ENCODE results near the gene TC2N. TPM values are rescaled to one million over a fixed set of nuclear protein-coding genes. Genes with fewer than 3 reads are reported as not detected.
"Not testable (repeated sequence)": the region's sequence is repeated elsewhere in the genome, so short reads cannot be mapped to it uniquely, and the experiment has no call there.

The TC2N gene
- total RNA-seq, 1 donor from 2014 or later, result 50.3 TPM

DNA sequence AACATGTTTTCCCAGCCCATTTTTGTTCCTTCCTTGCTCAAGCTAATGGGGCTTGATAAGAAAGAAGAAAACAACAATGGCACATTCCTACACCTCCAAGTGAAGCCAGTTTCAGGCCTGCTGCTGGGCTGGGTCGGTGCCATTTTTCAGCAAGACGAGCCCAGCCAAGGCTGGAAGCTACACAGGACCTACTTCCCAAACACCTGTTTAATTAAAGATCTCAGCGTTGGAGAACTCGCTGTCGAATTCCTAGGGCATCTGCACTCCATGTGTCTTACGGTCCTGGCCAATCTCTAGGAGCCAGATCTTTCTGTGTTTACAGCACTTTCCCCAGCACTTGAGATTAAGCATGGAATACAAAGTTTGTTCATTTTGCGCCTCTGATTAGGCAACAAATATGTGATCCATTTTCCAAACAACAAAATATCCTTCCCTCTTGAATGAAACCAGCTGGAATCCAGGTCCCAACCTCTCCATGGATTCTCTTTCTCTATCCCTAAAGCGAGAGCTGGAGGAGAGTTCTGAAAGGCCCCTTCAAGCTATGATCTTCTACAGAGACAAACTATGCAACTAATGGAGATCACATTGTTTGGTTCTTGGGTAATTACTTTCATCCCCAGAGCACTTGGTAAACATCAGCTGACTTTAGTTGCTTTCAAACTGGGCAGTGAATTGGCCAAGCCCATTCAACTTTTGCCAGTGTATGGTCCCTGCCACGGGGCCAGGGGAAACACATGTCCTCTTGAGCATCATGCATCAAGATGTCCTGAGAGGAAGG is 34.3 kb upstream of the TC2N start:
- TF ChIP-seq, protein P1, sequence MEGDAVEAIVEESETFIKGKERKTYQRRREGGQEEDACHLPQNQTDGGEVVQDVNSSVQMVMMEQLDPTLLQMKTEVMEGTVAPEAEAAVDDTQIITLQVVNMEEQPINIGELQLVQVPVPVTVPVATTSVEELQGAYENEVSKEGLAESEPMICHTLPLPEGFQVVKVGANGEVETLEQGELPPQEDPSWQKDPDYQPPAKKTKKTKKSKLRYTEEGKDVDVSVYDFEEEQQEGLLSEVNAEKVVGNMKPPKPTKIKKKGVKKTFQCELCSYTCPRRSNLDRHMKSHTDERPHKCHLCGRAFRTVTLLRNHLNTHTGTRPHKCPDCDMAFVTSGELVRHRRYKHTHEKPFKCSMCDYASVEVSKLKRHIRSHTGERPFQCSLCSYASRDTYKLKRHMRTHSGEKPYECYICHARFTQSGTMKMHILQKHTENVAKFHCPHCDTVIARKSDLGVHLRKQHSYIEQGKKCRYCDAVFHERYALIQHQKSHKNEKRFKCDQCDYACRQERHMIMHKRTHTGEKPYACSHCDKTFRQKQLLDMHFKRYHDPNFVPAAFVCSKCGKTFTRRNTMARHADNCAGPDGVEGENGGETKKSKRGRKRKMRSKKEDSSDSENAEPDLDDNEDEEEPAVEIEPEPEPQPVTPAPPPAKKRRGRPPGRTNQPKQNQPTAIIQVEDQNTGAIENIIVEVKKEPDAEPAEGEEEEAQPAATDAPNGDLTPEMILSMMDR (IDR thresholded peaks at IDR 0.05), result no peak
- TF ChIP-seq POLR2AphosphoS5 (IDR thresholded peaks at IDR 0.05; ENCODE audit: insufficient read depth in 1 of 2, low read depth in 1 of 2), result no peak
- TF ChIP-seq POLR2A (IDR thresholded peaks at IDR 0.05), result no peak
- no peaks in the 10 kb centered on the region for H3K9me3 ChIP-seq
- no peaks in the 10 kb centered on the region for H3K36me3 ChIP-seq
- peaks cover 48% of the 10 kb centered on the region for H3K4me1 ChIP-seq
- H3K27ac ChIP-seq, result peak overlapping the region; percentile 60
- no peak for DNase-seq (ENCODE audit: extremely low spot score in 2 of 2)
- no peak overlapping the region for H3K4me3 ChIP-seq
- no peaks in the 10 kb centered on the region for H3K27me3 ChIP-seq
- intact Hi-C loops (cut with DNase I), result no loop called here

GRCh38 chr14:91899806-91900205 is 32.5 kb upstream of the TC2N start:
- Histone ChIP-seq H3K9me3 (no peaks in the 10 kb centered on the region), H3K27me3 (no peaks in the 10 kb centered on the region), H3K4me3 (no peak overlapping the region), H3K27ac (peak overlapping the region; percentile 60), H3K36me3 (no peaks in the 10 kb centered on the region), H3K4me1 (peaks cover 48% of the 10 kb centered on the region)
- intact Hi-C loops (cut with DNase I), result no loop called here
- TF ChIP-seq, protein P1 (IDR thresholded peaks at IDR 0.05), result no peak
- TF ChIP-seq POLR2AphosphoS5 (IDR thresholded peaks at IDR 0.05; ENCODE audit: insufficient read depth in 1 of 2, low read depth in 1 of 2), result no peak
- TF ChIP-seq POLR2A (IDR thresholded peaks at IDR 0.05), result no peak
- no peak for DNase-seq (ENCODE audit: extremely low spot score in 2 of 2)

- H3K4me1 ChIP-seq, result peaks cover 48% of the 10 kb centered on the region
- intact Hi-C loops (cut with DNase I), result no loop called here
- DNase-seq (ENCODE audit: extremely low spot score in 2 of 2), result no peak
- TF ChIP-seq POLR2AphosphoS5 (IDR thresholded peaks at IDR 0.05; ENCODE audit: insufficient read depth in 1 of 2, low read depth in 1 of 2), result no peak
- TF ChIP-seq, protein P1 (IDR thresholded peaks at IDR 0.05), result no peak
- TF ChIP-seq POLR2A (IDR thresholded peaks at IDR 0.05), result no peak
- no peaks in the 10 kb centered on the region for H3K9me3 ChIP-seq
- H3K27me3 ChIP-seq, result no peaks in the 10 kb centered on the region
- no peaks in the 10 kb centered on the region for H3K36me3 ChIP-seq
- H3K27ac ChIP-seq, result peak overlapping the region; percentile 60
- no peak overlapping the region for H3K4me3 ChIP-seq
Observed at GRCh38 chr14:91899213-91899612, 31.9 kb upstream of the TC2N start.

DNA sequence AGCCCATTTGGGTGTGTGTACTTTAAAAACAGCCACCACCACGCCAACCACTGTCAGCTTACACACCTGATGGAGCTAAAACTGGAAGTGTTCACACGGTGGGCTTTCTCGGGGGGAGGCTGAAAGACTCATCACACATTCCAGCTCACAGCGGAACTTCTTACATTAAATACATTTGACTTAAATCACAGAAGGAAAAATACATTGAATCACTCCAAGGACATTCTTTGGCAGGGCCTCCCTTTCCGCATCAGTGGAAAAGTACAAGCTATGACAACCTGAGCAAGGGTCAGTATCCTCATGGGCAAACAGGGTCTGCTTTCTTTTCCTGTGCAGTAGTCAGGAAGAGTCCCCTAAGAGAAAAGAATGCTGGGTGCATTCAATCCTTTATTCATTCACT is 31.0 kb upstream of the TC2N start:
- no peak for TF ChIP-seq POLR2AphosphoS5 (IDR thresholded peaks at IDR 0.05; ENCODE audit: insufficient read depth in 1 of 2, low read depth in 1 of 2)
- TF ChIP-seq, protein P1 (IDR thresholded peaks at IDR 0.05), result no peak
- no peak for TF ChIP-seq POLR2A (IDR thresholded peaks at IDR 0.05)
- Histone ChIP-seq H3K4me1 (peaks cover 48% of the 10 kb centered on the region), H3K36me3 (no peaks in the 10 kb centered on the region), H3K27me3 (no peaks in the 10 kb centered on the region), H3K9me3 (no peaks in the 10 kb centered on the region), H3K4me3 (no peak overlapping the region), H3K27ac (peak overlapping the region; percentile 47)
- intact Hi-C loops (cut with DNase I), result no loop called here
- no peak for DNase-seq (ENCODE audit: extremely low spot score in 2 of 2)

DNA sequence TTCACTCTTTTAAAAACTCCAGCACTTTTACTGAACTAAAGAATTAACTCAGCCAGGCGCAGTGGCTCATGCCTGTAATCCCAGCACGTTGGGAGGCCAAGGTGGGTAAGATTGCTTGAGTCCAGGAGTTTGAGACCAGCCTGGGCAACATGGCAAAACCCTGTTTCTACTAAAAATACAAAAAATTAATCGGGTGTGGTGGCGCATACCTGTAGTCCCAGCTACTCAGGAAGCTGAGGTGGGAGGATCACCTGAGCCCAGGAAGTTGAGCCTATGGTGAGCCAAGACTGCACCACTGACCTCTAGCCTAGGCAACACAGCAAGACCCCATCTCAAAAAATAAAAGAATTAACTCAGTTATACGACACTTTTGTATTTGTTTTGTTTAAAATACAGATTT is 30.4 kb upstream of the TC2N start:
- H3K27me3 ChIP-seq; DNase-seq (ENCODE audit: extremely low spot score in 2 of 2); intact Hi-C loops (cut with DNase I); H3K36me3 ChIP-seq; H3K9me3 ChIP-seq; H3K4me3 ChIP-seq: not testable (repeated sequence)
- Histone ChIP-seq H3K4me1 (peaks cover 42% of the 10 kb centered on the region), H3K27ac (peak overlapping the region; percentile 47)
